ENCODE data around the gene COPE. TPM values are rescaled to one million over a fixed set of nuclear protein-coding genes. Genes with fewer than 3 reads are reported as not detected.

The COPE gene
- total RNA-seq, 1 donor from 2014 or later: 177 TPM

GRCh38 chr19:18861917-18862316, 57.3 kb downstream of the COPE start:
- TF ChIP-seq CTCF (IDR thresholded peaks at IDR 0.05; ENCODE audit: partially characterized antibody, unreplicated experiment): no peak
- no peaks in the 10 kb centered on the region for H3K36me3 Mint-ChIP-seq (ENCODE audit: unreplicated experiment)
- H3K27ac Mint-ChIP-seq (ENCODE audit: unreplicated experiment): no peak overlapping the region
- no peak overlapping the region for H3K4me3 Mint-ChIP-seq (ENCODE audit: unreplicated experiment)
- DNase-seq: no peak
- H3K9me3 Mint-ChIP-seq (ENCODE audit: unreplicated experiment): peaks cover 7% of the 10 kb centered on the region
- no peaks in the 10 kb centered on the region for H3K27me3 Mint-ChIP-seq (ENCODE audit: unreplicated experiment)
- H3K4me1 Mint-ChIP-seq (ENCODE audit: low read depth, unreplicated experiment): peaks cover 1% of the 10 kb centered on the region

- no peak overlapping the region for H3K4me3 Mint-ChIP-seq (ENCODE audit: unreplicated experiment)
- H3K27me3 Mint-ChIP-seq (ENCODE audit: unreplicated experiment): no peaks in the 10 kb centered on the region
- no peak overlapping the region for H3K27ac Mint-ChIP-seq (ENCODE audit: unreplicated experiment)
- no peak for DNase-seq
- peaks cover 1% of the 10 kb centered on the region for H3K4me1 Mint-ChIP-seq (ENCODE audit: low read depth, unreplicated experiment)
- peaks cover 5% of the 10 kb centered on the region for H3K9me3 Mint-ChIP-seq (ENCODE audit: unreplicated experiment)
- H3K36me3 Mint-ChIP-seq (ENCODE audit: unreplicated experiment): no peaks in the 10 kb centered on the region
- TF ChIP-seq CTCF (IDR thresholded peaks at IDR 0.05; ENCODE audit: partially characterized antibody, unreplicated experiment): no peak
Measured at GRCh38 chr19:18861235-18861634, 58.0 kb downstream of the COPE start.

GRCh38 chr19:18860725-18861124, 58.5 kb downstream of the COPE start:
- H3K27ac Mint-ChIP-seq (ENCODE audit: unreplicated experiment): no peak overlapping the region
- no peaks in the 10 kb centered on the region for H3K36me3 Mint-ChIP-seq (ENCODE audit: unreplicated experiment)

GRCh38 chr19:18860302-18860700, 58.9 kb downstream of the COPE start:
- H3K9me3 Mint-ChIP-seq (ENCODE audit: unreplicated experiment): peaks cover 6% of the 10 kb centered on the region
- H3K4me3 Mint-ChIP-seq (ENCODE audit: unreplicated experiment): no peak overlapping the region
- H3K27me3 Mint-ChIP-seq (ENCODE audit: unreplicated experiment): peaks cover 2% of the 10 kb centered on the region
- H3K36me3 Mint-ChIP-seq (ENCODE audit: unreplicated experiment): no peaks in the 10 kb centered on the region
- TF ChIP-seq CTCF (IDR thresholded peaks at IDR 0.05; ENCODE audit: partially characterized antibody, unreplicated experiment): no peak
- H3K27ac Mint-ChIP-seq (ENCODE audit: unreplicated experiment): no peak overlapping the region
- H3K4me1 Mint-ChIP-seq (ENCODE audit: low read depth, unreplicated experiment): no peaks in the 10 kb centered on the region
- no peak for DNase-seq

More at GRCh38 chr19:18860725-18861124, 58.5 kb downstream of the COPE start:
- Mint-ChIP-seq H3K4me1 (ENCODE audit: low read depth, unreplicated experiment) (no peaks in the 10 kb centered on the region), H3K9me3 (ENCODE audit: unreplicated experiment) (peaks cover 5% of the 10 kb centered on the region), H3K4me3 (ENCODE audit: unreplicated experiment) (no peak overlapping the region), H3K27me3 (ENCODE audit: unreplicated experiment) (no peaks in the 10 kb centered on the region)
- TF ChIP-seq CTCF (IDR thresholded peaks at IDR 0.05; ENCODE audit: partially characterized antibody, unreplicated experiment): no peak
- no peak for DNase-seq

- Mint-ChIP-seq H3K4me1 (ENCODE audit: low read depth, unreplicated experiment) (no peaks in the 10 kb centered on the region), H3K9me3 (ENCODE audit: unreplicated experiment) (peaks cover 6% of the 10 kb centered on the region), H3K27ac (ENCODE audit: unreplicated experiment) (no peak overlapping the region), H3K36me3 (ENCODE audit: unreplicated experiment) (no peaks in the 10 kb centered on the region), H3K4me3 (ENCODE audit: unreplicated experiment) (no peak overlapping the region), H3K27me3 (ENCODE audit: unreplicated experiment) (peaks cover 2% of the 10 kb centered on the region)
- no peak for TF ChIP-seq CTCF (IDR thresholded peaks at IDR 0.05; ENCODE audit: partially characterized antibody, unreplicated experiment)
- no peak for DNase-seq
Measured at GRCh38 chr19:18859676-18860301, 59.4 kb downstream of the COPE start.
